GM19463 (cell line): ENCODE measurements around the gene WDR62.
A peak's percentile ranks its signal among the peaks of the same experiment; 100 is the strongest.

Experiments
- ATAC-seq: cut with Tn5 transposase; IDR thresholded peaks from one replicate; pipeline ENCODE4 v1.9.1; 2021; ENCODE audit warnings: mild to moderate bottlenecking, moderate library complexity; ENCODE audit not compliant: unreplicated experiment

Gene WDR62

GRCh38 chr19:36054733-36055686 is at the start of gene WDR62:
Gene WDR62 (plus strand): TSS chr19:36054897. CDS start chr19:36054972, 75 bp downstream.
- peak; percentile 64 for ATAC-seq

- ATAC-seq: no peak
Measured at GRCh38 chr19:36006955-36007354, 47.7 kb upstream of the WDR62 start.

- ATAC-seq: no peak
Measured at GRCh38 chr19:36008336-36008978, 46.2 kb upstream of the WDR62 start, which contains the start of gene SYNE4. Gene SYNE4 (minus strand): TSS chr19:36008813. CDS start chr19:36008681, 132 bp downstream.

- ATAC-seq: no peak
Measured at GRCh38 chr19:36009220-36009619, 45.5 kb upstream of the WDR62 start.

GRCh38 chr19:36009633-36010379 is 44.9 kb upstream of the WDR62 start:
- no peak for ATAC-seq

GRCh38 chr19:36010402-36010801 is 44.3 kb upstream of the WDR62 start:
- ATAC-seq: no peak

GRCh38 chr19:36013280-36014011 is 41.3 kb upstream of the WDR62 start:
- no peak for ATAC-seq

- ATAC-seq: peak; percentile 98
Measured at GRCh38 chr19:36014012-36014924, 40.4 kb upstream of the WDR62 start, which contains the start of gene ALKBH6. Gene ALKBH6 (minus strand): TSS chr19:36014213. CDS start chr19:36013397, 816 bp downstream.

- no peak for ATAC-seq
Measured at GRCh38 chr19:36019061-36019670, 35.5 kb upstream of the WDR62 start.

GRCh38 chr19:36023432-36023831 is 31.3 kb upstream of the WDR62 start:
- ATAC-seq: no peak

GRCh38 chr19:36025541-36025940 is 29.2 kb upstream of the WDR62 start:
- ATAC-seq: no peak

- ATAC-seq: no peak
Measured at GRCh38 chr19:36026091-36026876, 28.4 kb upstream of the WDR62 start.

GRCh38 chr19:36027696-36028095 is 27.0 kb upstream of the WDR62 start:
- no peak for ATAC-seq

- no peak for ATAC-seq
Measured at GRCh38 chr19:36028313-36029041, 26.2 kb upstream of the WDR62 start.

- no peak for ATAC-seq
Measured at GRCh38 chr19:36030264-36031148, 24.2 kb upstream of the WDR62 start.

- ATAC-seq: no peak
Measured at GRCh38 chr19:36031308-36031707, 23.4 kb upstream of the WDR62 start.
